GM12878 (cell line): ENCODE measurements around the gene CCDC197. TPM values are rescaled to one million over a fixed set of nuclear protein-coding genes. Genes with fewer than 3 reads are reported as not detected.

Experiments used
- ATAC-seq: fragments of 200-7000 bp; cut with Tn5 transposase; 3 replicates; pipeline ENCODE4 v1.9.1; 2020; ENCODE audit warnings: mild to moderate bottlenecking, moderate library complexity
- BruUV-seq: library from RNA; stranded (reverse); fragments of 400-500 nt; replicated peaks from 2 replicates; lab custom pipeline; 2021; lab: Mats Ljungman, UMichigan
- CTCF ChIA-PET: fragments of 300-600 bp; sonication (Branson Sonifier 250); formaldehyde crosslinking; extraction: SDS; loops from one replicate; lab custom pipeline; 2021; ENCODE audit warnings: inconsistent platforms; lab: Yijun Ruan, JAX
- POLR2A ChIA-PET: fragments of 350-600 bp; formaldehyde crosslinking; extraction: SDS; loops from one replicate; lab custom pipeline; 2021; ENCODE audit warnings: inconsistent platforms; lab: Charles Lee
- RAD21 ChIA-PET: fragments of 300-600 bp; sonication (Branson Sonifier 250); formaldehyde crosslinking; loops from one replicate; lab custom pipeline; 2023; ENCODE audit warnings: antibody characterized with exemption; ENCODE audit not compliant: unreplicated experiment; lab: Charles Lee
- SMC1A ChIA-PET: fragments of 300-600 bp; sonication (Branson Sonifier 250); formaldehyde crosslinking; loops from one replicate; lab custom pipeline; 2023; ENCODE audit not compliant: unreplicated experiment, uncharacterized antibody; lab: Charles Lee
- DNase-seq: peaks from one replicate; pipeline ENCODE4 v3.0.0-alpha.2; 2011; ENCODE audit warnings: low read depth, low spot score
- FAIRE-seq: peaks from 3 replicates; lab custom pipeline; 2011; peaks lifted over from hg19 to GRCh38; lab: Jason Lieb, UNC
- H2AFZ ChIP-seq: 2 replicates; pipeline ENCODE4 v1.6.0; 2011; ENCODE audit warnings: low read depth, low read length, control low read depth; ENCODE audit not compliant: control insufficient read depth
- H3K27ac ChIP-seq: 2 replicates; pipeline ENCODE4 v1.5.1; 2011; ENCODE audit warnings: control low read depth; ENCODE audit not compliant: control insufficient read depth, insufficient read depth
- H3K27me3 ChIP-seq, 2 experiments: replicated peaks in 1 of 2; 2 replicates each; pipeline versions ENCODE4 v1.6.0 to v1.6.1; 2011; ENCODE audit warnings: low read length in 1 of 2; ENCODE audit not compliant: control insufficient read depth in 2 of 2, insufficient read depth in 2 of 2
- H3K36me3 ChIP-seq, 2 experiments: 2 replicates each; pipeline ENCODE4 v1.5.1; 2011; ENCODE audit warnings: low read length in 1 of 2; ENCODE audit not compliant: control insufficient read depth in 2 of 2, insufficient read depth in 2 of 2
- H3K4me1 ChIP-seq: 2 replicates; pipeline ENCODE4 v1.6.1; 2011; ENCODE audit warnings: mild to moderate bottlenecking, low read length, moderate library complexity, mixed read lengths; ENCODE audit not compliant: control insufficient read depth, insufficient read depth
- H3K4me2 ChIP-seq: 2 replicates; pipeline ENCODE4 v1.6.0; 2011; ENCODE audit warnings: control low read depth; ENCODE audit not compliant: control insufficient read depth, insufficient read depth
- H3K4me3 ChIP-seq: fragments of 200-600 bp; sonication (generic); 2 replicates; pipeline ENCODE4 v1.5.1; 2016
- H3K79me2 ChIP-seq: 2 replicates; pipeline ENCODE4 v1.6.0; 2011; ENCODE audit warnings: low read length; ENCODE audit not compliant: control insufficient read depth, insufficient read depth
- H3K9ac ChIP-seq: 2 replicates; pipeline ENCODE4 v1.8.0; 2011; ENCODE audit warnings: low read length, control low read depth, mixed read lengths; ENCODE audit not compliant: control insufficient read depth, insufficient read depth
- H3K9me3 ChIP-seq: replicated peaks from 3 replicates; pipeline ENCODE4 v1.5.1; 2011; ENCODE audit warnings: mild to moderate bottlenecking, low read length; ENCODE audit not compliant: control insufficient read depth, insufficient read depth
- H4K20me1 ChIP-seq: 2 replicates; pipeline ENCODE4 v1.6.0; 2011; ENCODE audit not compliant: control insufficient read depth, insufficient read depth
- BHLHE40 ChIP-seq, 2 experiments: fragments of 450-650 bp in 1 of 2; IDR thresholded peaks; 2 replicates each; pipeline ENCODE4 v1.6.1; 2011 to 2017; ENCODE audit warnings: low read depth in 2 of 2, borderline replicate concordance in 1 of 2, improper control_type of control experiment in 1 of 2, low read length in 1 of 2, mild to moderate bottlenecking in 1 of 2
- ESRRA ChIP-seq: IDR thresholded peaks from 2 replicates; pipeline ENCODE4 v1.6.1; 2012; ENCODE audit warnings: mild to moderate bottlenecking, low read length, improper control_type of control experiment
- JUNB ChIP-seq: IDR thresholded peaks from 2 replicates; pipeline ENCODE4 v1.6.1; 2016; ENCODE audit warnings: antibody characterized with exemption, mild to moderate bottlenecking
- RAD21 ChIP-seq: IDR thresholded peaks from 2 replicates; pipeline ENCODE4 v1.6.1; 2011; ENCODE audit warnings: mild to moderate bottlenecking, low read depth, low read length, moderate library complexity; ENCODE audit not compliant: insufficient read depth
- SMC3 ChIP-seq: IDR thresholded peaks from 2 replicates; pipeline ENCODE4 v1.6.1; 2011; ENCODE audit warnings: low read length, improper control_type of control experiment, borderline replicate concordance
- WGBS: methylation state at CpG from one replicate; pipeline ENCODE4 v1.1.6; 2016; ENCODE audit warnings: low lambda C conversion rate; ENCODE audit not compliant: insufficient replicate concordance, insufficient coverage; ENCODE audit errors: missing lambda C conversion rate; 5-methylcytosine and 5-hydroxymethylcytosine counted together
- in situ Hi-C: fragments of 300-500 bp; cut with MboI; formaldehyde crosslinking; loops from 9 replicates; pipeline ENCODE4 v1.14.3; 2018; ENCODE audit warnings: mixed read lengths
- intact Hi-C: fragments of 100-400 bp; cut with micrococcal nuclease; formaldehyde crosslinking; loops from one replicate; pipeline ENCODE4 v1.14.2; 2022; ENCODE audit not compliant: unreplicated experiment
- polyA plus RNA-seq, 11 experiments: library from polyadenylated mRNA; depleted of rRNA in 4 of 11; unstranded in 6 of 11; stranded (reverse) in 5 of 11; fragments of >200 nt; fragmentation: Nextera tagmentation in 4 of 11; fragmentation: Illumina TruSeq in 1 of 11; extraction: Ambion mirVana in 4 of 11; extraction: Trizol in 1 of 11; gene quantifications; 1 replicate in 1 of 11; 2 replicates in 10 of 11; pipeline versions ENCODE4 v1.2.1 to v1.2.3, GENCODE V29; 2011 to 2016; ENCODE audit warnings: inconsistent platforms in 2 of 11, missing spikeins in 2 of 11, low read depth in 1 of 11
- total RNA-seq, 4 experiments: library from RNA; depleted of rRNA in 3 of 4; stranded (reverse); fragments of >200 nt in 3 of 4; fragmentation: Illumina TruSeq in 1 of 4; extraction: Trizol in 1 of 4; gene quantifications; 2 replicates each; pipeline versions ENCODE4 v1.2.1 to v1.2.3, GENCODE V29; 2013 to 2021
- TF ChIP-seq, protein P1 (sequence below): fragments of 450-650 bp; IDR thresholded peaks from 2 replicates; pipeline ENCODE4 v1.6.1; 2016; ENCODE audit warnings: mild to moderate bottlenecking
- TF ChIP-seq, protein P2 (sequence below): IDR thresholded peaks from 2 replicates; pipeline ENCODE4 v1.6.1; 2012; ENCODE audit warnings: low read depth, low read length, improper control_type of control experiment
- TF ChIP-seq, protein P3 (sequence below): fragments of 450-650 bp; IDR thresholded peaks from 2 replicates; pipeline ENCODE4 v1.6.1; 2016; ENCODE audit warnings: mild to moderate bottlenecking, moderate library complexity, borderline replicate concordance
- TF ChIP-seq, protein P4 (sequence below): IDR thresholded peaks from 2 replicates; pipeline ENCODE4 v1.6.1; 2011; ENCODE audit warnings: mild to moderate bottlenecking, low read depth, low read length, moderate library complexity; ENCODE audit not compliant: insufficient replicate concordance
- TF ChIP-seq, protein P5 (sequence below), 3 experiments: IDR thresholded peaks in 2 of 3; conservative IDR thresholded peaks in 1 of 3; 2 replicates each; pipeline ENCODE4 v1.5.1; 2011; ENCODE audit warnings: low read depth in 3 of 3, low read length in 3 of 3, mild to moderate bottlenecking in 3 of 3, control low read depth in 2 of 3, moderate library complexity in 2 of 3, inconsistent platforms in 1 of 3, mixed read lengths in 1 of 3; ENCODE audit not compliant: control insufficient read depth in 2 of 3, insufficient read depth in 1 of 3; ENCODE audit errors: extremely low read depth in 1 of 3

Gene CCDC197
- total and polyA plus RNA-seq, 10 of the 15 experiments (the other 5 are each of a cell fraction or from before 2014, with no cell fraction given), result 0.12 TPM; not detected in 9

DNA sequence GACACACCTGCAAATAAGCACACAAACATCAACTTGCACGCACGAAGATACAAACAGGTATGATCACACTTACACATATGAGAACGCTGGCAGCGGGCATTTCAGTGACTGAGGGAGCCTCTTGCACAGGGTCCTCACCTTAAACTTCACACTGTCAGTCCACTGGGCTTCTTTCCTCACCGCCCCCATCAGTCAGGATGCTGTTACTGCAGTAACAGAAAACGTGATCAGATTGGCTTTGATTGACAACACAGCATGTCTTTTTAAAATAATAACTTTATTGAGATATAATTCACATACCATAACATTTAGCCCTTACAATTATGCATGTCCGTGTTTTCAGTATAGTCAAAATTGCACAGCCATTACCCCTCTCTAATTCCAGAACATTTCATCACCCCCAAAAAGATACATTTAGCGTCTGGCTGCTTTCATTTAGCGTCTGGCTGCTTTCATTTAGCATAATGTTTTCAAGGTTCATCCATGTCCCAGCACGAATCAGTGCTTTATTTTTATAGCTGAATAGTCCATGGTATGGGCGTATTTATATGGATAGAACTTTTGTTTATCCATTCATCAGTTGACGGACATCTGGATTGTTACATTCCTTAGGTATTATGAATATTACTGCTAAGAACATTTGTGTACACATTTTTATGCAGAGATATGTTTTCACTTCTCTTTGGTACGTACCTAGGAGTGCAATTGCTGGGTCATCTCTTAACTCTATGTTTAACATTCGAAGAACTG is 8.4 kb downstream of the CCDC197 start:
- Histone ChIP-seq H3K36me3 (no peaks in the 10 kb centered on the region), H3K9ac (no peak overlapping the region), H4K20me1 (no peaks in the 10 kb centered on the region), H3K79me2 (no peaks in the 10 kb centered on the region), H3K9me3 (no peaks in the 10 kb centered on the region), H3K4me3 (no peak overlapping the region), H3K27me3 (no peaks in the 10 kb centered on the region), H2AFZ (no peak overlapping the region), H3K27ac (no peak overlapping the region), H3K4me1 (peaks cover 29% of the 10 kb centered on the region), H3K4me2 (no peak overlapping the region)
- in situ Hi-C loops, result loop anchor here (10.0 kb wide), 1 partner anchor 351 kb away; no protein-coding TSS in a partner anchor
- ChIA-PET POLR2A (no interaction called here), CTCF (interaction anchor here (0.8 to 16.9 kb wide), 9 partner anchors 9 to 177 kb away, joined by 3 to 541 read pairs (median 4); partner anchors contain the start of genes ASB2, DDX24 and IFI27L1), SMC1A (interaction anchor here (0.7 to 3.0 kb wide), 13 partner anchors 9 to 131 kb away, joined by 3 to 24 read pairs (median 4); no protein-coding TSS in a partner anchor), RAD21 (interaction anchor here (1.0 to 9.3 kb wide), 4 partner anchors 31 to 65 kb away, joined by 4 to 344 read pairs (median 7); no protein-coding TSS in a partner anchor)
- ATAC-seq (peak; percentile 22; the same call in 1 of the 3 replicates), DNase-seq (no peak), FAIRE-seq (peak; percentile 27)
- intact Hi-C loops, result no loop called here
- BruUV-seq, result no TSS peak
- TF ChIP-seq, protein P1, sequence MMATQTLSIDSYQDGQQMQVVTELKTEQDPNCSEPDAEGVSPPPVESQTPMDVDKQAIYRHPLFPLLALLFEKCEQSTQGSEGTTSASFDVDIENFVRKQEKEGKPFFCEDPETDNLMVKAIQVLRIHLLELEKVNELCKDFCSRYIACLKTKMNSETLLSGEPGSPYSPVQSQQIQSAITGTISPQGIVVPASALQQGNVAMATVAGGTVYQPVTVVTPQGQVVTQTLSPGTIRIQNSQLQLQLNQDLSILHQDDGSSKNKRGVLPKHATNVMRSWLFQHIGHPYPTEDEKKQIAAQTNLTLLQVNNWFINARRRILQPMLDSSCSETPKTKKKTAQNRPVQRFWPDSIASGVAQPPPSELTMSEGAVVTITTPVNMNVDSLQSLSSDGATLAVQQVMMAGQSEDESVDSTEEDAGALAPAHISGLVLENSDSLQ, result peak; percentile 85
- TF ChIP-seq, protein P2, sequence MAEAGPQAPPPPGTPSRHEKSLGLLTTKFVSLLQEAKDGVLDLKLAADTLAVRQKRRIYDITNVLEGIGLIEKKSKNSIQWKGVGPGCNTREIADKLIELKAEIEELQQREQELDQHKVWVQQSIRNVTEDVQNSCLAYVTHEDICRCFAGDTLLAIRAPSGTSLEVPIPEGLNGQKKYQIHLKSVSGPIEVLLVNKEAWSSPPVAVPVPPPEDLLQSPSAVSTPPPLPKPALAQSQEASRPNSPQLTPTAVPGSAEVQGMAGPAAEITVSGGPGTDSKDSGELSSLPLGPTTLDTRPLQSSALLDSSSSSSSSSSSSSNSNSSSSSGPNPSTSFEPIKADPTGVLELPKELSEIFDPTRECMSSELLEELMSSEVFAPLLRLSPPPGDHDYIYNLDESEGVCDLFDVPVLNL, result no peak
- TF ChIP-seq, protein P3, sequence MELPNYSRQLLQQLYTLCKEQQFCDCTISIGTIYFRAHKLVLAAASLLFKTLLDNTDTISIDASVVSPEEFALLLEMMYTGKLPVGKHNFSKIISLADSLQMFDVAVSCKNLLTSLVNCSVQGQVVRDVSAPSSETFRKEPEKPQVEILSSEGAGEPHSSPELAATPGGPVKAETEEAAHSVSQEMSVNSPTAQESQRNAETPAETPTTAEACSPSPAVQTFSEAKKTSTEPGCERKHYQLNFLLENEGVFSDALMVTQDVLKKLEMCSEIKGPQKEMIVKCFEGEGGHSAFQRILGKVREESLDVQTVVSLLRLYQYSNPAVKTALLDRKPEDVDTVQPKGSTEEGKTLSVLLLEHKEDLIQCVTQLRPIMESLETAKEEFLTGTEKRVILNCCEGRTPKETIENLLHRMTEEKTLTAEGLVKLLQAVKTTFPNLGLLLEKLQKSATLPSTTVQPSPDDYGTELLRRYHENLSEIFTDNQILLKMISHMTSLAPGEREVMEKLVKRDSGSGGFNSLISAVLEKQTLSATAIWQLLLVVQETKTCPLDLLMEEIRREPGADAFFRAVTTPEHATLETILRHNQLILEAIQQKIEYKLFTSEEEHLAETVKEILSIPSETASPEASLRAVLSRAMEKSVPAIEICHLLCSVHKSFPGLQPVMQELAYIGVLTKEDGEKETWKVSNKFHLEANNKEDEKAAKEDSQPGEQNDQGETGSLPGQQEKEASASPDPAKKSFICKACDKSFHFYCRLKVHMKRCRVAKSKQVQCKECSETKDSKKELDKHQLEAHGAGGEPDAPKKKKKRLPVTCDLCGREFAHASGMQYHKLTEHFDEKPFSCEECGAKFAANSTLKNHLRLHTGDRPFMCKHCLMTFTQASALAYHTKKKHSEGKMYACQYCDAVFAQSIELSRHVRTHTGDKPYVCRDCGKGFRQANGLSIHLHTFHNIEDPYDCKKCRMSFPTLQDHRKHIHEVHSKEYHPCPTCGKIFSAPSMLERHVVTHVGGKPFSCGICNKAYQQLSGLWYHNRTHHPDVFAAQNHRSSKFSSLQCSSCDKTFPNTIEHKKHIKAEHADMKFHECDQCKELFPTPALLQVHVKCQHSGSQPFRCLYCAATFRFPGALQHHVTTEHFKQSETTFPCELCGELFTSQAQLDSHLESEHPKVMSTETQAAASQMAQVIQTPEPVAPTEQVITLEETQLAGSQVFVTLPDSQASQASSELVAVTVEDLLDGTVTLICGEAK, result peak; percentile 74
- TF ChIP-seq BHLHE40 (IDR thresholded peaks at IDR 0.05; ENCODE audit: borderline replicate concordance in 1 of 2, low read depth in 2 of 2, low read length in 1 of 2) (peak; percentile 60 to 75; a peak in 2 of 4 replicates), ESRRA (no peak), SMC3 (peak; percentile 38; the same call in 1 of the 2 replicates), JUNB (no peak), RAD21 (peak; percentile 60)
- TF ChIP-seq, protein P4, sequence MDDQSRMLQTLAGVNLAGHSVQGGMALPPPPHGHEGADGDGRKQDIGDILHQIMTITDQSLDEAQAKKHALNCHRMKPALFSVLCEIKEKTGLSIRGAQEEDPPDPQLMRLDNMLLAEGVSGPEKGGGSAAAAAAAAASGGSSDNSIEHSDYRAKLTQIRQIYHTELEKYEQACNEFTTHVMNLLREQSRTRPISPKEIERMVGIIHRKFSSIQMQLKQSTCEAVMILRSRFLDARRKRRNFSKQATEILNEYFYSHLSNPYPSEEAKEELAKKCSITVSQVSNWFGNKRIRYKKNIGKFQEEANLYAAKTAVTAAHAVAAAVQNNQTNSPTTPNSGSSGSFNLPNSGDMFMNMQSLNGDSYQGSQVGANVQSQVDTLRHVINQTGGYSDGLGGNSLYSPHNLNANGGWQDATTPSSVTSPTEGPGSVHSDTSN, result peak; percentile 1
- TF ChIP-seq, protein P5, sequence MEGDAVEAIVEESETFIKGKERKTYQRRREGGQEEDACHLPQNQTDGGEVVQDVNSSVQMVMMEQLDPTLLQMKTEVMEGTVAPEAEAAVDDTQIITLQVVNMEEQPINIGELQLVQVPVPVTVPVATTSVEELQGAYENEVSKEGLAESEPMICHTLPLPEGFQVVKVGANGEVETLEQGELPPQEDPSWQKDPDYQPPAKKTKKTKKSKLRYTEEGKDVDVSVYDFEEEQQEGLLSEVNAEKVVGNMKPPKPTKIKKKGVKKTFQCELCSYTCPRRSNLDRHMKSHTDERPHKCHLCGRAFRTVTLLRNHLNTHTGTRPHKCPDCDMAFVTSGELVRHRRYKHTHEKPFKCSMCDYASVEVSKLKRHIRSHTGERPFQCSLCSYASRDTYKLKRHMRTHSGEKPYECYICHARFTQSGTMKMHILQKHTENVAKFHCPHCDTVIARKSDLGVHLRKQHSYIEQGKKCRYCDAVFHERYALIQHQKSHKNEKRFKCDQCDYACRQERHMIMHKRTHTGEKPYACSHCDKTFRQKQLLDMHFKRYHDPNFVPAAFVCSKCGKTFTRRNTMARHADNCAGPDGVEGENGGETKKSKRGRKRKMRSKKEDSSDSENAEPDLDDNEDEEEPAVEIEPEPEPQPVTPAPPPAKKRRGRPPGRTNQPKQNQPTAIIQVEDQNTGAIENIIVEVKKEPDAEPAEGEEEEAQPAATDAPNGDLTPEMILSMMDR (IDR thresholded peaks at IDR 0.05 in 2 of 3, conservative IDR thresholded peaks at IDR 0.05 in 1 of 3; ENCODE audit: control insufficient read depth in 2 of 3, extremely low read depth in 1 of 3, insufficient read depth in 1 of 3, low read depth in 3 of 3, low read length in 3 of 3), result peak; percentile 34 to 63 (median 58)
- 12% methylated on average over 14 of the region's 14 CpGs for WGBS
